ENCODE measurements around the gene GFOD2.

GFOD2 gene

DNA sequence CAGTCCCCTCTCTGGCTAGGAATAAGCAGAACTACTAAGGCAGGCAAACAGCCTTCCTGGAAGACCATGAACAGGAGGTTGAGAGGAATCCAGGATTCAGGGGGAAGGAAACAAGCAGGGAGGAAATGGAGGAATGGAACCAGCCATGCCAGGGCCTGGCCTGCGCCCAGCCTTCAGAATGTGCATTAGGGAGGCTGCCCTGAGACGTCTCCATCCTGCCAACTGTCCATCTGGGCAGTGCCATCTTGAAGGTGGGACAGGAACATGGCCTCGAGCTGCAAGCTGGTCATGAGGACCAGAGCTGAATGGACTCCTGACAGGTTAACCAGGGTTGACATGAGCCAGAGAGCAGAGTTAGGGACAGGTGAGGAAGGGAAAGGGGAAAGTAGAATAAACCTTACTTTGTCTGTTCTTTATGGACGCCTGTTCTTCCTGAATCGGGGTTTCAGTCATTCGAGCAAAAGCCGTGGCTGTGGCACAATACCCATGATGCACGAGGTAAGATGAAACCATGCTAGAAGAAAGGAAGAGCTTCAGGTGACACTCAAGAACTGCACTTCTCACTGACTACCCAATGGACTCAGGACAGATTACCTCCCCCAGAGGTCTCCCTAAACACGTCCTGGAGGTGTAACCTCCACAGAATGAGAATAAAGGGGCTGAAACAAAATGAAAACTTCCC lies 12.1 kb upstream of the GFOD2 start:
- no peak for DNase-seq

DNA sequence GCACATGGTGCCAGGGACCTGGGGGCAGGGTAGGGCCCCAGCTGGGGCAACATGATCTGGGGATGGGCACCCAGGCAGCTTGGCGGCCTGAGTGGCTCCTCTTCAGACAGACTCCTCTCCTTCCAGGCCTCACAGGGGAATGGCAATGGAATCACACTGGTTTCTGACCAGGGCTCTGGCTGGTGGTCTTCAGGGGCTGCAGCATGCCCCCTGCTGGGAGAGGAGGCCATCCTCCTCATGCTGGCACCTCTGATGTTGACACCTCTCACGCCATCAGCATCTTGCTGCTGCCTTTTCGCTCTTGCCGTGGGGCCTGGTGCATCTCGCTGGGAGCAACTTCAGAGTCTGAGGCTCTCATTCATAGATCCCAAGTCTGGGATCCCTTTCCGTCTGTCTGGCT lies 11.2 kb upstream of the GFOD2 start:
- DNase-seq: no peak

DNA sequence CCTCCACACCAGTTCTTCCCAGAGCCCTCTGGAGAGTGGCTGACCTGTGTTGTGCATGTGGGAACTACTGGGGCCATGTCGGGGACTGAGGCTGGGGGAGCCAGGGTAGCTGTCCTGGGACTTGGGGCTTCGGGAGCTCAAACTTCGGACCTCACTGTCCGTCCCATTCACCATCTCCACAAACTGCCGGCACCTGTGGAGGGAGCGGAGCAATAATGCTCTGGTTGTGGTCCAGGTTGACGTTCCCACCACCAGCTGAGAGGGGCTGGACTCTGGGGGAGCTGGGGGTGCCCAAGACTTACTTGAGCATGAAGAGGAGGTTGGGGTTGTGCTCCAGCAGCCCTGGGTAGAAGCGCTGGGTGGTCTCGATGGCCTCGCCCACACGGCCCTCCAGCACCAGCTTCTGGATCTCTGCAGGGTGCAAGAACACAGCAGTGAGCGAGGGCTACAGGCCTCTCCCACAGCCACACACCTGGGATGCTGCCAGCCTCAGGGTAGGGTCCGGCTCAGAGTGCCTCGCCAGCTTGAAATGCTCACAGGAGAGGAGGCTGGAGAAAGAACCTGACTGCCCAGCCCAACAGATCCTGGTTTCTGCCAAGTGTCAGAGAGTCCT lies 10.6 kb upstream of the GFOD2 start:
- no peak for DNase-seq

DNA sequence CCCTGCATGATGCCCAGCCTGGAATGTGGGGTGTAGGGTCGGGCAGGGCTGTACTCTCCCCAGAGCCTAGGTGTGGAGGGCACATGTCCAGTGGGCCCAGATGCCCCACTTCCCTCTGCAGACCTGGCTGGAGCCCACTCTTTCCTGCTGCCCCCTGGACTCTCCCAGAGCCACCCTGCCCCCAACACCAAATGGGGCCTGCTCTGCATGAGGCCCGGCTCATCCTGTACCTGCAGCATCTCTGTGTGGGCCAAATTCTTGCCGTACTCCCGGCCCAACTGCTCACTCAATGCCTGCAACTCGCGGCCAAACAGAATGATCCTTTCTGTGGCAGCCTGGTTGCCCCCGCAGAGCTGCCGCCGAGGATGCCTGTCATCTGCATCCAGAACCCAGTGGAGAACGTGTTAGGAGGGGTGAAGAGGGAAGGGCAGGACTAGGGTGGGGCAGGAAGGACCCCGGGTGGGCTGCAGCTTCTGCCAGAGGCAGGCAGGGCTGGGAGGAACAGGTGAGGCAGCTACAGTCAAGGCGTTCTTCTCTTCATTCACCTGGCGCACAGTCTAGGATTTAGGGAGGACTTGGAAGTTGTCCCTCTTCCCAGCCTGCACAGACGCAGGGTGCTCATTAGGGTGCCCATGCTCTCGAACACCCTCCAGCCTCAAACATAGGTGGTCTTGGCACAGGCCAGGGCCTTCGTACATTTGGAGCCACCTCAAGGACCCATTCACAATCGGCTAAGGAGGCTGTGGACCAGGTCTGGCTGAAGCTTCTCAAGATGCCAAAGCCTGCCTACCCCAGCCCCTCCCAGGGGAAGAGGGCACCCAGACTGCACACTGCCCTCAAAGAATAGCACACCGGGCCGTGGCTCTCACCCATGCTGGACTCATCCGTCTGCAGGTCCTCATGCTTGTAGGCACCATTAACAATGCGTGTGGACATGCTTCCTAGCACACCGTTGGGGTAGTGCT lies 8.7 kb upstream of the GFOD2 start:
- no peak for DNase-seq

DNA sequence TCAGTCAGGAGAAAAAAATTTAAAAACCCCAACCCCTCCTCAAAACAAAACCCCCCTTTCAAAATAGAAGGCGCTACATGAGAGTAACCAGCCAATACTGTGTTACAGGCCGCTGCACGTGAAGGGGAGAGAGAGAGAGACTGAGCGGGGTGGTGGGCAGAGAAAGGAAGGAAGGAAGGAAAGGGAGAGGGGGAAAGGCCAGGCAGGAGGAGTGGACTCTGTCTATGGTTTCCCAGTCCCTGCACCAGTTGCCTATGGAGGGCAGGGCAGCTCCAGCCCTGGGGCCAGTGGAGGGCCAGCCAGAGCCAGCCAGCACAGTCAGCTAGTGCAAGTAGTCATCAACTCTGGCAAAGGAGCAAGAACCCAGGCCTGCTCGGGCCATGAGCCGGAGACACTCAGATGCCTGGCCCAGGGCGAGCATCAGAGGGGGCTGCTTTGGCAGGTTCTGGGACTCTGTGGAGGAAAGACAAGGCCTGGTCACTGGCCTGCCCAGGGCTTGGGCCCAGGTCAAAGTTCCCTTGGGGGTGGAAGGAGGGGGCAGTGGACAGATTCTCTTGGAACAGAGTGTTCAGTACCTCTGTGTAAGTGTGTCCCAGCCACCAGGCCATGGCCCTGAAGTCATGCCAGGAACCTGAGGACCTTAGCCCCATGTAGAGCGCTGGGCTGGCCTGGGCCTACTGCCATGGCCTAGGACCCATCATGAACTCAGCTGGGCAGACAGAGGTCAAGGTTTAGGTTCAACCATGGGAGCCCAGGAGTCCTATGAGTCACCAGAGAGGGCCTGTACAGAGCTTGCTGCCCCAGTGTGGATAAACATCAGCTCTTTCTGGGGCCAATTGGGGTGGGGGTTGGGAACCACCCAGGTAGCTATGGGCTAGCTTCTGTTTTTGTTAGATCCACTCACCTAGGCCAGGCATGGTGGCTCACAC lies 7.3 kb upstream of the GFOD2 start:
- no peak for DNase-seq

DNA sequence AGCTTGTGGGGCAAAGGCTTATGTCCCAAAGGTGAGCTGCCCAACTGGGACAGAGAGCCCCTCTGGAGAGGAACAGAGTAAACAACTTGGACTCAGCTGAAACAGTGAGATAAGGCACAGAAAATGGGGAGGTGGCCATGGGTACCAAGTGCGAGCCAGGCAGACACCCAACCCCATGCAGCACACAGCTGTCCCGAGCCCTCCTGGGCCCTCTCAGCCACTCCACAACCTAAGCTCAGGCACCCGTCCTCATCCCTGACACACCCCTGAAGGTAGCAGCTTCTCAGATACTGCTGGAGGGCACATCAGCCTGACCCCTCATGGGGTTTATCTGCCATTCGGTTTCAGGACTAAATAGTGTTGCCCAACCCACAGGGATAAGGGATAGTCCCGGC lies 4.8 kb upstream of the GFOD2 start:
- no peak for DNase-seq

DNA sequence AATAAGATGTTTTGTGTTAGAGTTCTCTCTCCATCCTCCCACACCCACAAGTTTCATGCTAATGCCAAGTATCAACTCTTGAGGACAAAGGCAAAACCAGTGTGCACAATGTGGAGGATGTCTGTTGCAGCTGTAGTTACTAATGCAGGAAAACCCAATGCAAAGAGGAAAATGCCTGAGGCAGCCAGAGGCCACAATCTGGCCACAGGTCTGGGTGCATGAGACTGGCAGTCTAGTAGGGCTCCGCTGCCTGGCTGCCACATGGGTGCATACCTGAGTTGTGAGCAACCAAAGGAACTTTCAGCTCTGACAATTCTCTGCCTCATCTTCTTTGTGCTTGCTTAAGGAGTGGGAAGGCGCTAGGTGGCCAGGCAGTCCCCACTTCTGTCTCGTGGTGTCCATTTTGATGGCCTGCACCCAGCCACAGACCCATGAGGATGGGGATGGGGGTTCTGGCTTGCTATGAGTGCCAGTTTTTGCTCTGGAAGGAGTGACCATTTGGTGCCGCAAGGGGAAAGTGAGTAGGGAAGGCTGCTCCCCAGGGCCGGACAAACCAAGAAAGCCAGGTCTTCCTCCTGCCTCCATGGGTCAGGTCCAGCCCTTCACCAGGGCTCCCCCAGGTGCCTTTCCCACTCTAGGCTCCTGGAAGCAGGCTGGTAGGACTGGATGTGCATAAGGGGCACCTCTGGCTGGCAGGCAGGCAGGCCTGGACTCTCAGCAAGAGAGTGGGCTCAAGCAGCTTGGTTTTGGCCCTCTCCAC lies 4.2 kb upstream of the GFOD2 start:
- DNase-seq: no peak

DNA sequence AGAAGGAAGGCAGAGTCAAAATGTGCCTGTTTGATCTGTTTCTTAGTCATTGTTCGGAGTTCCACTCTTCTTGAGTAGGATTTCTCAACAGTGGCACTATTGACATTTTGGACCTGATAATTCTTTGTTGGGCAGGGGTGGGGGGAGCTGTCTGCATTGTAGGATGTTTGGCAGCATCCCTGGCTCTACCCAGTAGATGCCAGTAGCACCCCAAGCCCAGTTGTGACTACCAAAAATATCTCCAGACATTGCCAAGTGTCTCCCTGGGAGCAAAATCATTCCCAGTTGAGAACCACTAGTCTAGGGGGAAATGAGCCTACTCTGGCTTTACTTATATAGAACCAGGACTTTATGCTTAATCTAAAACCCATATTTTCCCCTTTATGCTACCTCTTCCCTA lies 1.1 kb upstream of the GFOD2 start:
- no peak for DNase-seq

DNA sequence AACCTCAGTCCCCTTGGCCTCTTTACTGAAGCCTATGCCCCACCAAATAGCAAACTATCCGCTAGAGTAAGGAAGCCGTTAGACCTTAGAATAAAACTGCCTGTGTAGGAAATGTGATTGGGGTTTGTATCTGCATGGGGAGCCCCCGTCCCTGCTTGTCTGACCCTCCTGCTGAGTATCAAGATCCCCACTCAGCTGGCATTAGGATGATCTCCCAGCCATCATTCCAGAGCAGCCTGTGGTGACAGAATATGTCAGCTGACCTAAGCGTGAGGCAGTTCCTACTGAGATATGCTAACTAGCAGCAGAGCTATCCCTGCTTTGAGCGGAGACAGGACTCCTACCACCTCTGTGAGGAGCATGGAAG lies 645 bp upstream of the GFOD2 start:
- DNase-seq: no peak

DNA sequence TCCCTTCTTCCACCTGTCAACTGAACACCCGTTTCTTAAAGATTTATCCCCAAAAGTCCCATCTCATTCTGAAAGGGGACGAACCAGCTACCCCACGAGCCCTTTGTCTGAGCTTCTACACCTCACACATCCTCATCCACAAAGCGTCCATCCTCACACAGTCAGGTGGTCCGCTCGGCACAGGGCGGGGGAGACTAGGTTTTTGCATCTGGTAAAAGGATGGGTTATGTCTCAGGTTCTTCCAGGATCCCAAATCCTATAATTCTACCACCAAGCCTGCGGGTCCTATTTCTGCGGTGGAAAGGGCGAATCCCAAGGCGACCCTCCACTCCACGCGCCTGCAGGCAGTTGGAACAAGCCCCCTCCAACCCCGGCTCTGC lies 458 bp downstream of the GFOD2 start:
- peak; percentile 6 for DNase-seq

DNA sequence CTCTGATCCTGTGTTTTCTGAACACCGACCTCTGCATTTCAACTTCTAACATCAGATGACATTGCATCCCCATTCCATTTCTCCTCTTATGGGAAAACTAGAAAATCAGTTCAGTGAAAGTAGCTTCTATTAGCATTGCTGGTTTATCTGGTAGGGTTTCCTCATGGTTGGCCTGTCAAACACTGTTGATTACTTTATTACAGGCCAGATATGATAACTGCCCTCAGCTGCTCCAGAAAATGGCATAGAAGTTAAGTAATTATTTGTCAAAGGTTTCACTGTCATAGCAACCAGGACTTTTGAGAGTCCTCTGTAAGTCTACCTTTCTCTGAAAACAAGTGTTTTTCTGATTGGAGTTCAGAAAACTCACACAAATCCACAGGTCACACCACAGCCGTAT lies 3.0 kb downstream of the GFOD2 start:
- no peak for DNase-seq

DNA sequence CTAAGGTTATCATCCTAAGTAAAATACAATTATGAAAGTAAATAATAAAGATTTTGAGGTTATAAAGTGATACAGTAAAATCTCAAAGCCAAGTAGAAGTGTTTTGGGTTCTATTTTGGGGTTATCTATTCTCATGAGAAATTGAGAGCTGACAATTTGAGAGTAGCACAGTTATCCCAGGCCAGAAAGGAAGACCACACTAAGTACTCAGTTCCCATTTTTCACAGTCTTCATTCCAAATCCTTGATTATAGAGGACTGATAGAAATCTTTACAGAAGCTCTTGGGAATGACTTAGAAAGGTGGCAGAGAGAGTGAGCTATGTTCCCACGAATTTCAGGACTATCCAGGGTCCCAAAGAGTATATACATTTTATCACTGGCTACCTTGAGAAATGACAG lies 4.6 kb downstream of the GFOD2 start:
- DNase-seq: no peak

DNA sequence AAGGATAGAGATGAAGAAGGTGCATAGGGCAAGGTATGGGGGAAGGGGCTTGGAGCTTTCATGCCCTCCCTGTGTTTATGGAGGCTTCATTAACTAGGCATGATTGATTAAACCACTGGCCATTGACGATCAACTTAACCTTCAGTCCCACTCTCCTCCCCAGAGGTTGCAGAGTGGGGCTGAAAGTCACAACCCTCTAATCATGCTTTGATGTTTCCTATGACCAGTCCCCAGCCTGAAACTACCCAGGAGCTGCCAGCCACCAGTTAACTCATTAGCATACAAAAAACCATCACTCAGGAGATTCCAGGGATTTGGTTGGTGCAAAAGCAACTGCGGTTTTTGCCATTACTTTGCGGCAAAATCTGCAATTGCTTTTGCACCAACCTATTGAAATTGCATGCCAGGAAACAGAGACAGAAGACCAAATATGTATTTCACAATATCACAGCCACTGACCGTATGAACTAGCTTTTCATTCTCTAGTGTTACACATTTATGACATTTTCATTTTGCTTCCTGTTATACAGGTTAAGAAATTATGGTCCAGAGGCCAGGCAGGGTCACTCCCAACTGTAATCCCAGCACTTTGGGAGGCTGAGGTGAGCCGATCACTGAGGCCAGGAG lies 5.4 kb downstream of the GFOD2 start:
- DNase-seq: no peak

DNA sequence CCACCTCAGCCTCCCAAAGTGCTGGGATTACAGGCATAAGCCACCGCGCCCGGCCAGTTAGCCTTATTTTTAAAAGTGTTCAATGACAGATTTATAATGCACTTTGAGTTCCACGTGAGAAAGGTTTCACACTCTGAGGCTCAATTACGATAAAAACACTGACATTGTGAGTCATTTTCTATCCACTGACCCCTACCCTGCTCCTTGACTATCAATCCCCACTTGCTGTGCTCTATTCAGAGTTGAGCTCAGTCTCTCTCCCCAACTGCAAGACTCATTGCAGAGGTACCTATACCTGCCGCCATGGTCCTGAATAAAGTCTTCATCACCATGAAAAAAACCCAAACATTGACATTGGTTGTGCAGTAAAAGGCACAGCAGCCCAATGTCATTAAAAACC lies 8.5 kb downstream of the GFOD2 start:
- DNase-seq: no peak

DNA sequence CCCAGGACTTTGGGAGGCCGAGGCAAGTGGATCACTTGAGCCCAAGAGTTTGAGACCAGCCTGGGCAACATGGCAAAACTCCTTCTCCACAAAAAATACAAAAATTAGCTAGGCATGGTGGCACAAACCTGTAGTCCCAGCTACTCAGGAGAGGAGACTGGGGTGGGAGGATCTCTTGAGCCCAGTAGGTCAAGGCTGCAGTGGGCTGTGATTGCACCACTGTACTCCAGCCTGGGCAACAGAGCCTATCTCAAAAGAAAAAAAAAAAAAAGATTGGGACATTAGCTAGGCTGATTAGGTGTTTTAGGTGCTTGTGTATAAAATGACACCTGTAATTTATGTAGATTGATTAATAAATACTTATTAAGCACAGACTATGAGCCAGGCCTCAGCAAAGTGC lies 10.1 kb downstream of the GFOD2 start:
- DNase-seq: no peak

DNA sequence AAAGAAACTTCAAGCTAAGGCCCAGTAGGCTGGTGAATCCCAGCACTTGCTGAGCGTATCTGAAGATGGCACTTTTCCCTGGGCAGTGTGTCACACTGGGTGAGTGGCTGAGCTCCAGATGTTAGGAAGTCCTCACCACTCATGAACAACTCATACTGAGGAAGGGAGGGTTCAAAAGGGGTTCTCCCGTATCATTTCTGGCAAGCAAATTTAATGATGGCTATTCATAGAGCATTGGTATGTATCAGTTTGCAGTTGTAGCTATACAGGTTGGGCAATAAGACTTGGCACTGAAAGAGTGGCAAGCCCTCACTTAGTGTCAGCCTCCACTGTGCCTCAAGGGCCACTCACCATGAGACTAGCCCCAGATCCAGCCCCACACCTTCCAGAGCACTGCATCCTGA lies 10.7 kb downstream of the GFOD2 start:
- DNase-seq: no peak

DNA sequence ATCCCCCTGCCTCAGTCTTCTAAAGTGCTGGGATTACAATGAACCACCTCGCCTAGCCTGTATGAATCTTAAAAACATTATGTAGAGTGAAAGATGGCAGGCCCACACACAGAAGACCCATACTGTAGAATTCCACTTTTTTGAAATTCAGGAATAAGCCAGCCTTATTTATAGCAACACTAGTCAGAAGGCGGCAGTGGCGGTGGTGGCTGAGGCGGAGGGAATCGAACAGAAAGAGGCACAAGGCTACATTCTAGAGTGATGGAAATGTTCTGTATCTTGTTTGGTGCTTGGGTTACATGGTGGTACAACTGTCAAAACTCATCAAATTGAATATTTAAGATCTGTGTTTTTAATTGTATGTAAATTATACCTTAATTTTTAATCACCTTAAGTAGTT lies 11.3 kb downstream of the GFOD2 start:
- DNase-seq: no peak

DNA sequence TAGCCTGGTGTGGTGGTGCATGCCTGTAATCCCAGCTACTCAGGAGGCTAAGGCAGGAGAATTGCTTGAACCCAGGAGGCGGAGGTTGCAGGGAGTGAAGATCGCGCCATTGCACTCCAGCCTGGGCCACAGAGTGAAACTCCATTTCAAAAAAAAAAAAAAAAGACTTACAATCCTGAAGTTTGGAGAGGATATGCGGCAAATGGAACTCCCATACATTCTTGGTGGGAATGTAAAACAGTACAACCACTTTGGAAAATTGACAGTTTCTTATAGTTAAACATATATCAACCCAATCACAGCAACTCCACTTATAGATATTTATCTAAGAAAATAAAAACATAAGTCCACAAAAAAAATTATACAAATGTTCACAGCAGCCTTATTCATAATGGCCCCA lies 11.9 kb downstream of the GFOD2 start:
- DNase-seq: no peak

DNA sequence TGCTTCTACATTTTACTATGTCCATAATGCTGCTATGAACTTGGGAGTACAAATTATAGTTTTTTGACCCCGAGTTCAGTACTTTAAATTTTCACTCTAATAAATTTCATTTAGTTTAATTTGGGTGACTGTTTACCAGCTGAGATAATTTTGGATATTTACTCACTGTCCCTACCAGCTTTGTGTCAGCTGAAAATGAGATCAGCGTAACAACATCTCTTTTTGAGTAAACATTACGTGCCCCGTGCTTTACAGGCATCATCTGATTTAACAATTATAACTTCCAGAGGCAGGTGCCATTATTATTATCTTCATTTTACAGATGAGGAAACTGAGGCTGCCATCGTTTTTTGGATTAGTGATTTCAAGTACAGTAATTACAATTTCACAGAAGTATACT lies 15.0 kb downstream of the GFOD2 start:
- no peak for DNase-seq

DNA sequence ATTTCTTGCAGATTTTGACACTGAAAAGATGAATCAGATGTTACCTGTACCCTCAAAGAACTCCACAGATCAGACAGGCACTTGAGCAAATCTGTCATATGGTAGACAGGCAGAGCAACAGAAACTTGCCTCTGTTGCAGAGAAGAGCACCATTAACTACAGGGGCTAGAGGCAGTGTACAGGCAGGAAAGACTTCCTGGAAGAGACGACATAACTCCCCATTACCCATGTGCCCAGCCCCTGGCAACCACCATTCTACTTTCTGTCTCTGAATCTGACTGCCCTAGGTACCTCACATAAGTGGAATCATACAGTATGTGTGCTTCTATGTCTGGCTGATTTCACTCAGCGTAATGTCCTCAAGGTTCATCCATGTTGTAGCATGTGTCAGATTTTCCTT lies 15.5 kb downstream of the GFOD2 start:
- no peak for DNase-seq

DNA sequence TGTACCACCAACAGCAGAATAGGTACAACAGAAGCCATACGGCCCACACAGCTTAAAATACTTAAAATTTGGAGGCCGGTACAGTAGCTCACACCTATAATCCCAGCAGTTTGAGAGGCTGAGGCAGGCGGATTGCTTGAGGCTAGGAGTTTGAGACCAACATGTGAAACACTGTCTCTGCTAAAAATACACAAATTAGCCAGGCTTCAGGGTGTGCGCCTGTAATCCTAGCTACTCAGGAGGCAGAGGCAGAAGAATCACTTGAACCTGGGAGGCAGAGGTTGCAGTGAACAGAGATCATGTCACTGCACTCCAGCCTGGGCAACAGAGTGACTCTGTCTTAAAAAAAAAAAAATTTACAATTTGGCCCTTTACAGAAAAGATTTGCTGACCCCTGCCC lies 17.0 kb downstream of the GFOD2 start:
- DNase-seq: no peak

DNA sequence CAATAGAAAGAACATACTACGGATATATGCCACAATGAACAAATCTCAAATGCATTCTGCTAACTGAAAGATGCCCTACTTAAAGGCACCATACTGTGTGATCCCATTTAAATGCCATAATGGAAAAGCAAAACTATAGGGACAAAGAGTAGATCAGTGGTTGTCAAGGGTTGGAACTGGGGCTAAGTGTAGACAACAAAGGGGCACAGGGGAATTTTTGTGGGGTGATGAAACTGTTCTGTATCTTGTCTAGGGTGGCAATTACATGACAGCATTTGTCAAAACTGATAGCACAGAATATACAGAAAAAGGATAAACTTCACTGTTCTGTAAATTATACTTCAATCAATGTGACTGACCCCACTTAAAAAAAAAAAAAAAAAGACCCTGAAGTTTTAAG lies 17.7 kb downstream of the GFOD2 start:
- DNase-seq: no peak
